Activated CD4-positive, alpha-beta T cell treated with anti-CD3 and anti-CD28 coated beads, Interleukin-2, amount 10 ng/mL, durations not matched to agents 7 days and 5 days (primary cell): ENCODE results near the gene CPNE1. TPM values are rescaled to one million over a fixed set of nuclear protein-coding genes. Genes with fewer than 3 reads are reported as not detected.
"Not testable (repeated sequence)": the region's sequence is repeated elsewhere in the genome, so short reads cannot be mapped to it uniquely, and the experiment has no call there.

Experiments
- CTCF ChIA-PET: fragments of 350-600 bp; sonication (Branson Sonifier 250); formaldehyde crosslinking; loops from one replicate; lab custom pipeline; 2021; ENCODE audit warnings: antibody characterized with exemption; lab: Charles Lee
- POLR2A ChIA-PET: fragments of 350-600 bp; sonication (Branson Sonifier 250); formaldehyde crosslinking; loops from one replicate; lab custom pipeline; 2021; ENCODE audit warnings: antibody characterized with exemption; lab: Charles Lee
- DNase-seq: peaks from one replicate; pipeline ENCODE4 v3.0.0-alpha.2; 2020
- H3K27ac Mint-ChIP-seq: one replicate; pipeline ENCODE4 v1.8.0; 2021; ENCODE audit warnings: mild to moderate bottlenecking, moderate library complexity, mixed read lengths
- H3K27me3 Mint-ChIP-seq: one replicate; pipeline ENCODE4 v1.8.0; 2021; ENCODE audit warnings: mixed read lengths
- H3K36me3 Mint-ChIP-seq: one replicate; pipeline ENCODE4 v1.8.0; 2021; ENCODE audit warnings: low read depth, mixed read lengths
- H3K4me1 Mint-ChIP-seq: one replicate; pipeline ENCODE4 v1.8.0; 2021; ENCODE audit warnings: mixed read lengths
- H3K4me3 Mint-ChIP-seq: one replicate; pipeline ENCODE4 v1.8.0; 2021; ENCODE audit warnings: mild to moderate bottlenecking, moderate library complexity, mixed read lengths
- H3K9me3 Mint-ChIP-seq: one replicate; pipeline ENCODE4 v1.8.0; 2021; ENCODE audit warnings: mixed read lengths
- total RNA-seq, 2 experiments: library from RNA; stranded (reverse); gene quantifications; one replicate each; pipeline ENCODE4 v1.2.3, GENCODE V29; 2021

Gene CPNE1
- 100 to 1,000 TPM; 252 to 256 TPM for total RNA-seq

GRCh38 chr20:35664466-35665206, at the start of gene CPNE1, which contains the start of gene RBM12:
Gene CPNE1, minus strand, starts transcription at chr20:35664900. Its CDS starts 31,977 bp downstream, at chr20:35632923.
Gene RBM12, minus strand, starts transcription at chr20:35664900. Its CDS starts 9,578 bp downstream, at chr20:35655322.
- peaks cover 42% of the 10 kb centered on the region for H3K4me1 Mint-ChIP-seq
- CTCF ChIA-PET, result interaction anchor here (1.0 to 2.2 kb wide), 8 partner anchors 19 to 202 kb away, joined by 3 to 10 read pairs (median 4); partner anchors contain the start of gene RBM39
- peaks cover 38% of the 10 kb centered on the region for H3K36me3 Mint-ChIP-seq
- no peaks in the 10 kb centered on the region for H3K9me3 Mint-ChIP-seq
- POLR2A ChIA-PET, result interaction anchor here (0.9 to 1.4 kb wide), 4 partner anchors 47 to 289 kb away, joined by 4 to 9 read pairs (median 6); partner anchors contain the start of genes RBM39, SCAND1 and SPAG4
- peak within 1 kb of the TSS; percentile 98 for H3K4me3 Mint-ChIP-seq
- peak within 1 kb of the TSS; percentile 99 for H3K27ac Mint-ChIP-seq
- peak; percentile 95 for DNase-seq
- H3K27me3 Mint-ChIP-seq, result no peaks in the 10 kb centered on the region

- H3K9me3 Mint-ChIP-seq, result no peaks in the 10 kb centered on the region
- H3K4me3 Mint-ChIP-seq, result no peak overlapping the region
- H3K4me1 Mint-ChIP-seq, result peaks cover 62% of the 10 kb centered on the region
- H3K36me3 Mint-ChIP-seq, result peaks cover 67% of the 10 kb centered on the region
- no peak for DNase-seq
- no peaks in the 10 kb centered on the region for H3K27me3 Mint-ChIP-seq
- CTCF ChIA-PET, result interaction anchor here (0.6 to 1.5 kb wide), 3 partner anchors 8 to 13 kb away, joined by 3 read pairs; no protein-coding TSS in a partner anchor
- POLR2A ChIA-PET, result interaction anchor here (1.3 kb wide), 1 partner anchor 28 kb away, joined by 3 read pairs; the partner anchor contains the start of gene RBM39
- no peak overlapping the region for H3K27ac Mint-ChIP-seq
These were observed 49.4 kb upstream of the CPNE1 start for GRCh38 chr20:35714127-35714526.

- Mint-ChIP-seq H3K4me1 (peaks cover 62% of the 10 kb centered on the region), H3K36me3 (peaks cover 66% of the 10 kb centered on the region)
- POLR2A ChIA-PET, result interaction anchor here (1.3 kb wide), 1 partner anchor 29 kb away, joined by 3 read pairs; the partner anchor contains the start of gene RBM39
- H3K27me3 Mint-ChIP-seq, H3K27ac Mint-ChIP-seq, H3K4me3 Mint-ChIP-seq, H3K9me3 Mint-ChIP-seq, DNase-seq: not testable (repeated sequence)
- CTCF ChIA-PET, result interaction anchor here (0.7 to 1.0 kb wide), 3 partner anchors 9 to 836 kb away, joined by 3 to 4 read pairs (median 3); no protein-coding TSS in a partner anchor
These were observed 48.4 kb upstream of the CPNE1 start for GRCh38 chr20:35713120-35713519.

DNA sequence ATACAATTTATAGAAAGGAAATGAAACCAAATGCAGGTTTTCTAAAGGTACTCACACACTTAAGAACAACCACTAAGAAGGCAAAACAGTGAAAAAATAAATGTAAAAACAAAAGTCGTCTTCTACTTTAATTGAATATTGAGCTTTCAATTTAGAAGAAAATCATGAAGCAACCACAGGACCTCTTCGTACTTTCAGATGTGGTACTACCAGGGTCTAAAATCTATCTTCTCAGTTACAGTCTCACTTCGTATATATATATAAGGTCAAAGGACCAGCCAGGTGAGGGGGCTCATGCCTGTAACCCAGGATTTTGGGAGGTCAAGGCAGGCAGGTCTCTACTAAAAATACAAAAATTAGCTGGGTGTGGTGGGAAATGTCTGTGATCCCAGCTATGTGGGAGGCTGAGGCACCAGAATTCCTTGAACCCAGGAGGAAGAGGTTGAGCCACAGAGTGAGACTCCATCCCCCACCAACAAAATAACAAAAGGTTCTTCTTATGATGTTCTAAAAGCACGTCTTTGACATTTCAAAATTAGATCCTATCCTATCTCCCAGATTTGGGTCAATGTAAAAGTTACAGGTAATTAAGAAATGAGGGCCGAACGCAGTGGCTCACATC, 47.0 kb upstream of the CPNE1 start:
- ChIA-PET CTCF (interaction anchor here (0.8 to 1.2 kb wide), 4 partner anchors 10 to 110 kb away, joined by 3 to 4 read pairs (median 4); no protein-coding TSS in a partner anchor), POLR2A (interaction anchor here (0.6 kb wide), 2 partner anchors 16 to 32 kb away, joined by 3 to 5 read pairs; no protein-coding TSS in a partner anchor)
- Mint-ChIP-seq H3K9me3 (no peaks in the 10 kb centered on the region), H3K4me1 (peaks cover 57% of the 10 kb centered on the region), H3K27ac (peak overlapping the region; percentile 31), H3K36me3 (peaks cover 64% of the 10 kb centered on the region), H3K4me3 (no peak overlapping the region), H3K27me3 (no peaks in the 10 kb centered on the region)
- no peak for DNase-seq

DNA sequence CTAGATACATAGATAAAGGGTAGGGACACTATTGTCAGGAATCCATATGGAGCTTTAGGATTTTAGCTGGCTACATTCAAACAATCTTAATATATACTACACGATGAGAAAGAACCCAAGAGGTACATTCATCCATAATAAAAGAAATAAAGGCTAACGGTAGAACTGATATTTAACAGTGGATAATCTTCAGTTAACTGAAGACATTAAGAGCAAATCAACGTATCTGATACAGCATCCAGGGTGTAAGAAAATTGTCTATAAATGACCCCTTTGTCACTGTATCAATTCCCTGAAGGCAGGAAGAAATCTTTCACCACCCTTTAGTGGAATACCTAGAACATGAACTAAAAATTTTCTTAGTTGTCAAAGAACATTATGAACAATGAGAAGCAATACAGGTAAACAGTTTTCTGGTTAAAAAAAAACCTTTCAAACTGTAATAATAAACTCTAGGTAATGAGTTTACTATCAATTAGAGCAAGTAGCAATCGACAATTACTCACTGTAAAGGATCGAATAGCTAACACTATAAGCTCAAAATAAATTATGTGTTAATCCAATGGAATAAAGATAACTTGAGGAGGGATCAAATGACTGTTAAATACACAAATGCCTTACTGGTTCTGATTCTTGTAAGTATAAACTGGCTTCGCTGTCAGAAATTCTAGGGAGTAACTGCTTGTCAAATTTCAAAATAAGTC, 46.3 kb upstream of the CPNE1 start:
- peak overlapping the region; percentile 52 for H3K27ac Mint-ChIP-seq
- H3K27me3 Mint-ChIP-seq, result no peaks in the 10 kb centered on the region
- peaks cover 65% of the 10 kb centered on the region for H3K36me3 Mint-ChIP-seq
- H3K4me3 Mint-ChIP-seq, result no peak overlapping the region
- ChIA-PET CTCF (interaction anchor here (0.8 to 1.2 kb wide), 4 partner anchors 10 to 110 kb away, joined by 3 to 4 read pairs (median 4); no protein-coding TSS in a partner anchor), POLR2A (interaction anchor here (0.6 kb wide), 2 partner anchors 16 to 33 kb away, joined by 3 to 5 read pairs; no protein-coding TSS in a partner anchor)
- peaks cover 55% of the 10 kb centered on the region for H3K4me1 Mint-ChIP-seq
- DNase-seq, result no peak
- no peaks in the 10 kb centered on the region for H3K9me3 Mint-ChIP-seq

- Mint-ChIP-seq H3K27me3 (no peaks in the 10 kb centered on the region), H3K4me1 (peaks cover 51% of the 10 kb centered on the region), H3K4me3 (no peak overlapping the region), H3K36me3 (peaks cover 66% of the 10 kb centered on the region), H3K27ac (no peak overlapping the region), H3K9me3 (no peaks in the 10 kb centered on the region)
- DNase-seq, result no peak
- ChIA-PET CTCF (interaction anchor here (0.5 to 0.8 kb wide), 2 partner anchors 9 to 83 kb away, joined by 3 read pairs; no protein-coding TSS in a partner anchor), POLR2A (no interaction called here)
These were observed 45.3 kb upstream of the CPNE1 start for GRCh38 chr20:35710039-35710438.

- ChIA-PET CTCF (interaction anchor here (0.8 kb wide), 1 partner anchor 9 kb away, joined by 3 read pairs; no protein-coding TSS in a partner anchor), POLR2A (no interaction called here)
- Mint-ChIP-seq H3K4me1 (peaks cover 52% of the 10 kb centered on the region), H3K4me3 (no peak overlapping the region), H3K36me3 (peaks cover 70% of the 10 kb centered on the region), H3K27me3 (no peaks in the 10 kb centered on the region), H3K9me3 (no peaks in the 10 kb centered on the region), H3K27ac (no peak overlapping the region)
- DNase-seq, result no peak
These were observed 44.6 kb upstream of the CPNE1 start for GRCh38 chr20:35709259-35709658.

- Mint-ChIP-seq H3K27me3 (no peaks in the 10 kb centered on the region), H3K36me3 (peaks cover 71% of the 10 kb centered on the region), H3K27ac (no peak overlapping the region), H3K4me1 (peaks cover 51% of the 10 kb centered on the region), H3K9me3 (no peaks in the 10 kb centered on the region), H3K4me3 (no peak overlapping the region)
- CTCF ChIA-PET, result no interaction called here
- POLR2A ChIA-PET, result no interaction called here
- no peak for DNase-seq
These were observed 43.8 kb upstream of the CPNE1 start for GRCh38 chr20:35708502-35708901.

- H3K27ac Mint-ChIP-seq, H3K4me3 Mint-ChIP-seq, H3K27me3 Mint-ChIP-seq, DNase-seq, H3K9me3 Mint-ChIP-seq: not testable (repeated sequence)
- Mint-ChIP-seq H3K36me3 (peaks cover 74% of the 10 kb centered on the region), H3K4me1 (peaks cover 44% of the 10 kb centered on the region)
- POLR2A ChIA-PET, result interaction anchor here (0.6 kb wide), 1 partner anchor 160 kb away, joined by 4 read pairs; no protein-coding TSS in a partner anchor
- CTCF ChIA-PET, result interaction anchor here (1.1 to 1.7 kb wide), 3 partner anchors 13 to 35 kb away, joined by 3 to 5 read pairs (median 4); partner anchors contain the start of gene RBM39
These were observed 42.2 kb upstream of the CPNE1 start for GRCh38 chr20:35706591-35707529.

DNA sequence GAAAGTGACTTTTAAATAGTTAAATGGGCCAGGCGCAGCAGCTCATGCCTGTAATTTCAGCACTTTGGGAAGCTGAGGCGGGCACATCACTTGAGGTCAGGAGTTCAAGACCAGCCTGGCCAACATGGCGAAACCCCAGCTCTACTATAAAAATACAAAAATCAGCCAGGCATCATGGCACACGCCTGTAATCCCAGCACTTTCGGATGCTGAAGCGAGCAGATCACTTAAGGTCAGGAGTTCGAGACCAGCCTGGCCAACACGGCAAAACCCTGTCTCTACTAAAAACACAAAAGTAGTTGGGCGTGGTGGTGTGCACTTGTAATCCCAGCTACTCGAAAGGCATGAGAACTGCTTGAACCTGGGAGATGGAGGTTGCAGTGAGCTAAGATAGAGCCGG, 41.2 kb upstream of the CPNE1 start:
- H3K4me3 Mint-ChIP-seq, DNase-seq, POLR2A ChIA-PET, H3K27ac Mint-ChIP-seq, H3K9me3 Mint-ChIP-seq, H3K27me3 Mint-ChIP-seq: not testable (repeated sequence)
- Mint-ChIP-seq H3K4me1 (peaks cover 38% of the 10 kb centered on the region), H3K36me3 (peaks cover 67% of the 10 kb centered on the region)
- CTCF ChIA-PET, result interaction anchor here (0.8 to 1.7 kb wide), 5 partner anchors 9 to 36 kb away, joined by 3 to 5 read pairs (median 3); partner anchors contain the start of gene RBM39
